Calu3 (cell line): ENCODE data around the gene SLC6A17. TPM values are rescaled to one million over a fixed set of nuclear protein-coding genes. Genes with fewer than 3 reads are reported as not detected.

ENCODE experiments used
- Bru-seq: library from RNA; stranded (reverse); fragments of 400-500 nt; gene quantifications from one replicate; lab custom pipeline; 2021; lab: Mats Ljungman, UMichigan
- BruChase-seq, 2 experiments: library from RNA; stranded (reverse); fragments of 400-500 nt; gene quantifications; one replicate each; lab custom pipeline; 2021; lab: Mats Ljungman, UMichigan
- BruUV-seq: library from RNA; stranded (reverse); fragments of 400-500 nt; replicated peaks from 2 replicates; lab custom pipeline; 2021; lab: Mats Ljungman, UMichigan
- CTCF ChIA-PET: fragments of 300-600 bp; sonication (Branson Sonifier 250); formaldehyde crosslinking; loops from one replicate; lab custom pipeline; 2022; ENCODE audit warnings: antibody characterized with exemption; lab: Charles Lee
- DNase-seq: peaks from one replicate; pipeline ENCODE4 v3.0.0; 2022
- H3K27ac Mint-ChIP-seq: one replicate; pipeline ENCODE4 v1.8.0; 2022; ENCODE audit warnings: mixed read lengths; ENCODE audit not compliant: unreplicated experiment
- H3K27me3 Mint-ChIP-seq: one replicate; pipeline ENCODE4 v1.8.0; 2022; ENCODE audit warnings: mixed read lengths; ENCODE audit not compliant: unreplicated experiment
- H3K36me3 Mint-ChIP-seq: one replicate; pipeline ENCODE4 v1.8.0; 2022; ENCODE audit warnings: mild to moderate bottlenecking, moderate library complexity, mixed read lengths; ENCODE audit not compliant: insufficient read depth, unreplicated experiment
- H3K4me1 Mint-ChIP-seq: one replicate; pipeline ENCODE4 v1.8.0; 2022; ENCODE audit warnings: mild to moderate bottlenecking, low read depth, mixed read lengths; ENCODE audit not compliant: unreplicated experiment
- H3K4me3 Mint-ChIP-seq: one replicate; pipeline ENCODE4 v1.8.0; 2022; ENCODE audit warnings: mild to moderate bottlenecking, low read depth, moderate library complexity, mixed read lengths; ENCODE audit not compliant: unreplicated experiment
- H3K9me3 Mint-ChIP-seq: one replicate; pipeline ENCODE4 v1.8.0; 2022; ENCODE audit warnings: low read depth, mixed read lengths; ENCODE audit not compliant: unreplicated experiment
- CTCF ChIP-seq: fragments of 200-600 bp; IDR thresholded peaks from one replicate; pipeline ENCODE4 v1.8.0; 2022; ENCODE audit warnings: antibody characterized with exemption; ENCODE audit not compliant: unreplicated experiment
- intact Hi-C: fragments of 100-400 bp; cut with micrococcal nuclease; formaldehyde crosslinking; loops from one replicate; pipeline ENCODE4 v1.10.0; 2022; ENCODE audit not compliant: unreplicated experiment
- long read RNA-seq: library from polyadenylated mRNA; stranded (forward); transcript quantifications from one replicate; pipeline ENCODE4 v2.0.0, GENCODE V29; 2022
- total RNA-seq: library from RNA; stranded (reverse); gene quantifications from 2 replicates; pipeline ENCODE4 v1.2.3, GENCODE V29; 2022

The SLC6A17 gene
- total RNA-seq (0.20 and 0.24 TPM in 2 replicates), Bru-seq, nascent RNA (percentile 12 among the genes with signal in this experiment), BruChase-seq, experiment 1, labeled RNA remaining after a 6-hour chase (percentile 8 among the genes with signal in this experiment), BruChase-seq, experiment 2, labeled RNA remaining after a 2-hour chase (percentile 8 among the genes with signal in this experiment)
- long read RNA-seq: 0 reads

GRCh38 chr1:110150330-110151174 is at the start of gene SLC6A17:
TSS of gene SLC6A17 (plus strand) at chr1:110150494. CDS start at chr1:110166930, 16,436 bp downstream.
- DNase-seq: peak; percentile 47
- H3K4me1 Mint-ChIP-seq: no peaks in the 10 kb centered on the region
- no peak within 1 kb of the TSS for H3K27ac Mint-ChIP-seq
- H3K36me3 Mint-ChIP-seq: no peaks in the 10 kb centered on the region
- no peak for TF ChIP-seq CTCF
- intact Hi-C loops: no loop called here
- no TSS peak for BruUV-seq
- no peak within 1 kb of the TSS for H3K4me3 Mint-ChIP-seq
- peaks cover 38% of the 10 kb centered on the region for H3K27me3 Mint-ChIP-seq
- no peaks in the 10 kb centered on the region for H3K9me3 Mint-ChIP-seq
- CTCF ChIA-PET: no interaction called here

- no peak for DNase-seq
- no peak overlapping the region for H3K4me3 Mint-ChIP-seq
- no peak for TF ChIP-seq CTCF
- H3K27me3 Mint-ChIP-seq: peaks cover 54% of the 10 kb centered on the region
- H3K4me1 Mint-ChIP-seq: peaks cover 8% of the 10 kb centered on the region
- no peaks in the 10 kb centered on the region for H3K9me3 Mint-ChIP-seq
- peaks cover under 1% of the 10 kb centered on the region for H3K36me3 Mint-ChIP-seq
- intact Hi-C loops: no loop called here
- H3K27ac Mint-ChIP-seq: no peak overlapping the region
- CTCF ChIA-PET: interaction anchor here (0.6 to 1.9 kb wide), 2 partner anchors 14 to 342 kb away, joined by 5 to 7 read pairs; no protein-coding TSS in a partner anchor
- BruUV-seq: no TSS peak
These were observed 48.2 kb upstream of the SLC6A17 start for GRCh38 chr1:110102081-110102480.

- Mint-ChIP-seq H3K27me3 (peaks cover 75% of the 10 kb centered on the region), H3K4me3 (no peak overlapping the region), H3K36me3 (peaks cover 5% of the 10 kb centered on the region), H3K4me1 (no peaks in the 10 kb centered on the region), H3K9me3 (no peaks in the 10 kb centered on the region), H3K27ac (no peak overlapping the region)
- no TSS peak for BruUV-seq
- no peak for TF ChIP-seq CTCF
- DNase-seq: peak; percentile 69
- CTCF ChIA-PET: interaction anchor here (1.1 to 1.6 kb wide), 3 partner anchors 8 to 77 kb away, joined by 3 to 10 read pairs (median 3); no protein-coding TSS in a partner anchor
- intact Hi-C loops: no loop called here
These were observed 44.0 kb upstream of the SLC6A17 start for GRCh38 chr1:110106013-110106941.
